SK-N-SH treated with all-trans-retinoic acid at 6 μM for 48 hours (cell line): ENCODE measurements around the gene ANO6.

Experiments
- ARNTL ChIP-seq: fragments of 450-650 bp; formaldehyde crosslinking; IDR thresholded peaks from 2 replicates; pipeline ENCODE4 v1.5.0; 2020; ENCODE audit warnings: low read depth, mild to moderate bottlenecking, moderate library complexity, borderline replicate concordance
- CSRNP3 ChIP-seq: fragments of 250-450 bp; sonication (Bioruptor Pico); IDR thresholded peaks from 2 replicates; pipeline ENCODE4 v1.5.1; 2021; ENCODE audit warnings: mild to moderate bottlenecking, moderate library complexity
- PATZ1 ChIP-seq: fragments of 250-450 bp; sonication (Bioruptor Pico); IDR thresholded peaks from 2 replicates; pipeline ENCODE4 v1.8.0; 2020; ENCODE audit warnings: mild to moderate bottlenecking, moderate library complexity, borderline replicate concordance
- RARB ChIP-seq: fragments of 250-450 bp; sonication (Bioruptor Pico); IDR thresholded peaks from 2 replicates; pipeline ENCODE4 v1.8.0; 2021; ENCODE audit warnings: mild to moderate bottlenecking, moderate library complexity
- SNAI2 ChIP-seq: fragments of 250-450 bp; sonication (Bioruptor Pico); IDR thresholded peaks from 2 replicates; pipeline ENCODE4 v1.5.0; 2020; ENCODE audit warnings: mild to moderate bottlenecking, moderate library complexity
- TCF4 ChIP-seq: fragments of 250-450 bp; sonication (Bioruptor Pico); IDR thresholded peaks from 2 replicates; pipeline ENCODE4 v1.8.0; 2021; ENCODE audit warnings: mild to moderate bottlenecking, moderate library complexity, borderline replicate concordance
- TSHZ2 ChIP-seq: fragments of 250-450 bp; sonication (Bioruptor Pico); IDR thresholded peaks from 2 replicates; pipeline ENCODE4 v1.5.0; 2020; ENCODE audit warnings: mild to moderate bottlenecking, moderate library complexity
- ZC3H10 ChIP-seq: fragments of 250-450 bp; sonication (Bioruptor Pico); IDR thresholded peaks from 2 replicates; pipeline ENCODE4 v1.5.1; 2021; ENCODE audit warnings: mild to moderate bottlenecking, moderate library complexity
- ZFP3 ChIP-seq: fragments of 250-450 bp; sonication (Bioruptor Pico); IDR thresholded peaks from 2 replicates; pipeline ENCODE4 v1.5.0; 2020; ENCODE audit warnings: mild to moderate bottlenecking, moderate library complexity
- ZFP30 ChIP-seq: fragments of 450-650 bp; formaldehyde crosslinking; IDR thresholded peaks from 2 replicates; pipeline ENCODE4 v1.5.0; 2022; ENCODE audit warnings: mild to moderate bottlenecking, moderate library complexity
- ZNF70 ChIP-seq: fragments of 450-650 bp; formaldehyde crosslinking; IDR thresholded peaks from 2 replicates; pipeline ENCODE4 v1.5.0; 2020; ENCODE audit warnings: mild to moderate bottlenecking, moderate library complexity

- TF ChIP-seq RARB (CRISPR knock-in tag) = no peak
- TF ChIP-seq ZFP30 = no peak
- no peak for TF ChIP-seq ZC3H10 (CRISPR knock-in tag)
- TF ChIP-seq ARNTL (CRISPR knock-in tag) = no peak
- TF ChIP-seq ZFP3 = no peak
- no peak for TF ChIP-seq CSRNP3 (CRISPR knock-in tag)
- no peak for TF ChIP-seq TCF4 (CRISPR knock-in tag)
- no peak for TF ChIP-seq PATZ1 (CRISPR knock-in tag)
- TF ChIP-seq TSHZ2 (CRISPR knock-in tag) = no peak
- TF ChIP-seq SNAI2 (CRISPR knock-in tag) = no peak
- no peak for TF ChIP-seq ZNF70 (CRISPR knock-in tag)
Measured at GRCh38 chr12:45226021-45226420, 10.1 kb downstream of the ANO6 start.
